ENCODE data around the gene NFATC1.
"Not testable (repeated sequence)": the region's sequence is repeated elsewhere in the genome, so short reads cannot be mapped to it uniquely, and the experiment has no call there.

The NFATC1 gene

GRCh38 chr18:79479116-79479760 lies 83.5 kb downstream of the NFATC1 start:
- no peak for DNase-seq

GRCh38 chr18:79479761-79480161 lies 84.0 kb downstream of the NFATC1 start:
- no peak for DNase-seq

GRCh38 chr18:79480171-79481045 lies 84.7 kb downstream of the NFATC1 start:
- no peak for DNase-seq

DNA sequence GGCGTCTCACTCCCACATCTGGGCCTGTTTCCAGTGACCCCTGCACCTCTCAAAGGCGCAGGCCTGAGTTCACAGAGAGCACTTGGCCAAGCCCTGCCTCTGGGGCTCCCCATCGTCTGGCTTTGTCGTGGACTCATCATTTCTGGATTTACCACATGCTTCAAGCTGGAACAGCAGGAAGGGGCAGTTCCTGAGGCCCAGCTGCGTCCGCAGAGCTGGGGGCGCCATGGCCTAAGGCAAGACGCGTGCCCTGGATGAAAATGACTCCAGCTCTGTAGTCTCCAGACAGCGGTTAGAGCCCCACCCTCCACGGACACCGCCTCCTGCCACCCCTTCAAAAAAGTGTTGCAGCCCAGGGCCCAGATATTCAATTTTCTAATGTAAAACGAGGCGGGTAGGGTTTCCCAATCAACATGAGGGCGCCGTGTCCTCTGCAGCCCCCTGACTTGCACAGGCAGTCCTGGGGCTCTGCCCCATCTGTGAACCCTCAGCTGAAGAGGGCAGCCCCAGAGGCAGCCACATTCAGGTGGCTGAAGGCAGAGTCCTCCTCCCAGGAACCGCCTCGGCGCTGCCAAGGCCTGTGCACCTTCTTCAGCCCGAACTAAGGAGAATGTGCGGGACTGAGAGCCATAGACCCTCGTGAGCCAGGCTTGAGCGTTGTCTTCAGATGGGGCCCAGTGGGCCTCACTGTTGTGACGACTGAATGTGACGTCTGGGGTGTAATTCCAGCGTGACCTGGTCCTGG lies 85.5 kb downstream of the NFATC1 start:
- no peak for DNase-seq

DNA sequence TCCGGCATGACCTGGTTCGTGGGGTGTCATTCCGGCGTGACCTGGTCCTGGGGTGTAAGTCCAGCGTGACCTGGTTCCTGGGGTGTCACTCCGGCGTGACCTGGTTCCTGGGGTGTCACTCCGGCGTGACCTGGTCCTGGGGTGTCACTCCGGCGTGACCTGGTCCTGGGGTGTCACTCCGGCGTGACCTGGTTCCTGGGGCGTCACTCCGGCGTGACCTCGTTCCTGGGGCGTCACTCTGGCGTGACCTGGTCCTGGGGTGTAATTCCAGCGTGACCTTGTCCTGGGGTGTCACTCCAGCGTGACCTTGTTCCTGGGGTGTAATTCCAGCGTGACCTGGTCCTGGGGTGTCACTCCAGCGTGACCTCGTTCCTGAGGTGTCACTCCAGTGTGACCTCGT lies 87.7 kb downstream of the NFATC1 start:
- not testable (repeated sequence) for DNase-seq

DNA sequence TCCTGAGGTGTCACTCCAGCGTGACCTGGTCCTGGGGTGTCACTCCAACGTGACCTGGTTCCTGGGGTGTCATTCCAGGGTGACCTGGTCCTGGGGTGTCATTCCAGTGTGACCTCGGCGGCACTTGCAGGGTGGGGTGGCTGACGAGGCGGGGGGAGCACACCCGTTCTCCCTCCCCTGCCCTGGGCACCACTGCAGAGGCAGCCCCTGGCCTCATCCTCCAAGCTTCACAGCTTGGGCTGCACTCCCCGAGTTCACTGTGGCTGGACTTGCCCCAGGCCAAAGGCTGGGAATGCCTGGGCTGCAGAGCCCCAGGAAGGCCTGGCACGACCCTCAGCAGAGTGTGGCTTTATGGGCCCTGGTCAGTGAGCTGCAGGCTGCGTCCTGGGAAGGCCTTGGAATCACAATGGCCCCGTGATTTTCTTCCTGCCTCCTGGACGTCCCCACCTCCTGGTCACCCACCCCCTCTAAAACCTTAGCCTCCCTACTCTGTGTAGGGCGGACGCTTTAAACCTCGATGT lies 88.3 kb downstream of the NFATC1 start:
- no peak for DNase-seq

GRCh38 chr18:79484661-79485621 lies 89.2 kb downstream of the NFATC1 start:
- no peak for DNase-seq

DNA sequence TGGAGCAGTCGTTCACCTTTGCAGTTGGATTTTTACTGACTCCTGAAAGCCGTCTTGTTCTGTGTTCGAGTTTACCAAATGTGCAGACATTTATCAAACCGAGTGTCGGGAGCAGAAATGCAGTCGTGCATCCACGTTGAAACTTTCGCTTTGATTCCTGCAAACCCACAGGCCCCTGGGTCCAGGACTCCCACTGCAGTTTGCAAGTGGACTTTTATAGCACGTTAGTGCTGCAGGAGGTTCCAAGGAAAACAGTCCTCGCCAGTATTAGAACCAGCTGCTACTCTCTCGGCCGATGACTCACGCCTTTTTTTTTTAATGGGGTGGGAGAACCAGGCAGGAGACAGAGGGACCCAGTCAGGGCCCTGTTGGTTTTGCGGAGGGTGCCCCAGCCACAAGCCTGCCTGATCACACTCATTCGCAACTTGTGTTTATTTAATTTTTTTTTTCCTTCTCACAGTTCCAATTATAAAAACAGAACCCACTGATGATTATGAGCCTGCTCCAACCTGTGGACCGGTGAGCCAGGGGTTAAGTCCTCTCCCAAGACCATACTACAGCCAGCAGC lies 90.1 kb downstream of the NFATC1 start:
- no peak for DNase-seq

- DNase-seq = no peak
These were observed 90.8 kb downstream of the NFATC1 start for GRCh38 chr18:79486356-79487182.

GRCh38 chr18:79487183-79487800 lies 91.6 kb downstream of the NFATC1 start:
- DNase-seq = no peak

DNA sequence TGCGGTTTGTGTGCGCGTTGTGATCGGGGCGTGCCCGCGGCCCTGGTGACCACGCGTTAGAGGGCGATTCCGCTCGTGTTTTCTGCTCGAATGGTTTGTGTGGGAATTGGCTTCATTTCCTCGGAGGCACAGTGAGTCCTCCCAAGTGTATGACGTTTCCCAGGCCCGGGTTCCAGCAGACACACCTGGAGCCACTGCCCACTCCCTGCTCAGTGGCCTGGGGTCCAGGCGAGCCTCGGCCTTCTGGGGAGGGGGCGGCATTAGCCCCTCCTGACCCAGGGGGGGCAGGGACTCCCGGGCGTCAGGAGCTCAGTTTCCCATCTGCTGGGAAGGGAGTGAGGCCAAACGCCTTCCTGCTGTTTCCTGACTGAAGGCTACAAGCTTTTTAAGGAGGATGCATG lies 92.1 kb downstream of the NFATC1 start:
- no peak for DNase-seq

DNA sequence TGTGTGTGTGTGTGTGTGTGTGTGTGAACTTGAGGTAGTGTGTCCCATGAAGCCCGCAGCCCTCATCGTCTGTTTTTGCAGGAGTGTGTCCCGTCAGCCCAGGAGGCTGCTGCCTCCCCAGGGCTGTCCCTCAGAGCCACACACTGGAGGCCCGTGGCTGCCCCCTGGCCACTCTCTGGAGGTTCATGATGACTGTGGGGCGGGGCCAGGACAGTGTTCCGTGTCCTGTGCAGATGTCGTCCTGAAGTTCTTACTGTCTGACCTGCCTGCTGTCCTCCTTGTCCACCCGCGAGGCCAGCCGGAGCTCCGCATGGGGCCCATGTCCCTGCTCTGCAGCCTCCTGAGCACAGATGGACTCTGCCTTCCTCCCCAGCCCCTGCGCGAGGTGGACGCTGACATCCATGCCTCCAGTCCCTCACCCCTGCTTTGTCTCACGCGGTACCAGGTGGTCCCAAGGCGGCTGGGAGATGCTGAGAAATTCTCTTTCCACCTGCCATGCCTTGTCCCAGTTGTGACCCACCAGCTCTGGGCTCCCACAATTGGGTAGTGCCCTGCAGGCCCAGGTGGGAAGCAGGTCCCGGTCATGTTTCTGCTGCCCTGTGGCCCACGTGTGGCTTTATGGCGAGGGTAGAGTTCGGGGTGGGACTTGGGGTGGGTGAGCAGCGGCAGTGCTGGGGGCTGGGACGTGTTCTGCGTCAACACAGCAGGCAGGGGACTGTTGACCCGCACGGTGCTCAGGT lies 92.8 kb downstream of the NFATC1 start:
- no peak for DNase-seq

GRCh38 chr18:79489051-79489898 lies 93.5 kb downstream of the NFATC1 start:
- no peak for DNase-seq

DNA sequence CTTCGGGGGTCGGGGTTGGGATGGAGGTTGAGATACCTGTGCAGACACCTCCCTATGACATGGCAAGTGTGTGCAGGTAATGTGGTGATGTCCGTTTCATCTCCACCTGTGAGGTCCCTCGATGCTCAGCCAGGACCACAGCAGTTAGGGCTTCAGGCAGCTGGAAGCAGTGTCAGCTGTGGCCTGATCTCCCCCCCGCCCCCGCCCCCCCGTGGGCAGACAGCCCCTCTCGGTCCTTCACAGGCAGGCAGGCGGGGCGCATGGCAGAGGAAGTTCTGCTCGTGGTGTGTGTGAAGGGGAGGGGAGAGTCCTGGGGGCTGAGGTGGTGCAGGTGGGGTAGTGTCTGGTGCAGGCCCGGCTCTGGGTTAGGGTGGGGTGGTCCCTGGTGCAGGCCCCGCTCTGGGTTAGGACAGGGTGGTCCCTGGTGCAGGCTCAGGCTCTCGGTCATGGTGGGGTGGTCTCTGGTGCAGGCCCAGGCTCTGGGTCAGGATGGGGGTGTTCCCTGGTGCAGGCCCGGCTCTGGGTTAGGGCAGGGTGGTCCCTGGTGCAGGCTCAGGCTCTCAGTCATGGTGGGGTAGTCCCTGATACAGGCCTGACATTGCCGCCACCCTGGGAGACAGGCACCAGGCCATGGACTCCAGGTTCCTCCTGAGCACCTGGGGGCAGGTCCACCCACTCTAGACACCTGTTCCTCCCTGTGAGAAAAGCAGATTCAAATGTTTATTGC lies 94.3 kb downstream of the NFATC1 start:
- DNase-seq = no peak

DNA sequence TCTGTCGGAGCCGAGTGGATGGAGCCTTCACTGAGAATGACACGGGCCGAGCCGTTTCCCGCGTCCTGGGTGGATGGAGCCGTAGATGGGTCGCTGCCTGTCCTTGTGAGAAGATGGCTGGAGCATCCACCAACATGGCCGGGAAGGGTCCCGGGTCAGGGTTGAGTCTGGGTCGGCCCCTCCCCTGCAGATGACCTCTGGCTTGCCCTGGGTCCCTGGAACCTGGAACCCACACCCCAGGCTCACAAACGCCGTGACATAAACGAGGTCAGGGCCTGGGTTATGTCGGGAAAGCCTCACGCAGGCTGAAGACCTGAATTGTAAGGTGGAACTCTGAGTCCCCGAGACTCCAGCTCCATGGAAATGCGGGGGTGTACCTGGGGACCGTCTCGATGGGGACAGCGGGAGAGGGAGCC lies 94.9 kb downstream of the NFATC1 start:
- DNase-seq = no peak

- DNase-seq = no peak
These were observed 95.4 kb downstream of the NFATC1 start for GRCh38 chr18:79491081-79491551.

GRCh38 chr18:79493211-79493800 lies 97.6 kb downstream of the NFATC1 start:
- no peak for DNase-seq
